Stimulated activated naive B cell treated with anti-CD40 and anti-IgM and Interleukin-4, amounts not matched to agents 10 μg/mL and 1 μg/mL and 100 μg/mL, for 72 hours (primary cell): ENCODE measurements around the gene XPNPEP3.

Source experiments
- ATAC-seq, 2 donors: fragments of 150-1000 bp; cut with Tn5 transposase; replicated peaks; 2 replicates each; pipeline ENCODE4 v1.10.0; 2021; ENCODE audit warnings: moderate library complexity in 1 of 2
- DNase-seq: peaks from one replicate; pipeline ENCODE4 v3.0.0; 2021
- H3K27ac Mint-ChIP-seq: one replicate; pipeline ENCODE4 v1.8.0; 2022; ENCODE audit warnings: mild to moderate bottlenecking, mixed read lengths
- H3K27me3 Mint-ChIP-seq, 2 donors: one replicate each; pipeline ENCODE4 v1.8.0; 2022; ENCODE audit warnings: mixed read lengths in 2 of 2
- H3K36me3 Mint-ChIP-seq, 2 donors: one replicate each; pipeline ENCODE4 v1.8.0; 2022; ENCODE audit warnings: mixed read lengths in 2 of 2, mild to moderate bottlenecking in 1 of 2
- H3K4me1 Mint-ChIP-seq, 2 donors: one replicate each; pipeline ENCODE4 v1.8.0; 2022; ENCODE audit warnings: mixed read lengths in 2 of 2, mild to moderate bottlenecking in 1 of 2
- H3K4me3 Mint-ChIP-seq, 2 donors: one replicate each; pipeline ENCODE4 v1.8.0; 2022; ENCODE audit warnings: mild to moderate bottlenecking in 2 of 2, mixed read lengths in 2 of 2, moderate library complexity in 1 of 2
- H3K9me3 Mint-ChIP-seq, 2 donors: one replicate each; pipeline ENCODE4 v1.8.0; 2022; ENCODE audit warnings: mixed read lengths in 2 of 2, mild to moderate bottlenecking in 1 of 2

XPNPEP3 gene

GRCh38 chr22:40972587-40972986 is 115.6 kb downstream of the XPNPEP3 start:
- H3K27ac Mint-ChIP-seq: no peak overlapping the region
- no peak overlapping the region for H3K4me3 Mint-ChIP-seq
- no peak for ATAC-seq

GRCh38 chr22:40973144-40973543 is 116.2 kb downstream of the XPNPEP3 start:
- H3K36me3 Mint-ChIP-seq: peaks cover 8 to 20% of the 10 kb centered on the region in 2 donors
- H3K4me1 Mint-ChIP-seq: peaks cover 0 to 9% of the 10 kb centered on the region in 2 donors
- H3K27me3 Mint-ChIP-seq: no peaks in the 10 kb centered on the region
- no peaks in the 10 kb centered on the region for H3K9me3 Mint-ChIP-seq
- H3K4me3 Mint-ChIP-seq: no peak overlapping the region
- no peak overlapping the region for H3K27ac Mint-ChIP-seq
- ATAC-seq: no peak
- no peak for DNase-seq

More at GRCh38 chr22:40972587-40972986, 115.6 kb downstream of the XPNPEP3 start:
- peaks cover 8 to 22% of the 10 kb centered on the region in 2 donors for H3K36me3 Mint-ChIP-seq
- peaks cover 0 to 9% of the 10 kb centered on the region in 2 donors for H3K4me1 Mint-ChIP-seq
- H3K9me3 Mint-ChIP-seq: no peaks in the 10 kb centered on the region
- no peak for DNase-seq
- H3K27me3 Mint-ChIP-seq: no peaks in the 10 kb centered on the region

GRCh38 chr22:40975366-40975765 is 118.4 kb downstream of the XPNPEP3 start:
- ATAC-seq (no peak), DNase-seq (no peak)
- Mint-ChIP-seq H3K27ac (no peak overlapping the region), H3K27me3 (no peaks in the 10 kb centered on the region), H3K4me3 (no peak overlapping the region), H3K9me3 (no peaks in the 10 kb centered on the region), H3K4me1 (peaks cover 0 to 9% of the 10 kb centered on the region in 2 donors), H3K36me3 (peaks cover 8 to 18% of the 10 kb centered on the region in 2 donors)

- ATAC-seq (peak in 1 of 2 donors; percentile 34), DNase-seq (no peak)
- H3K9me3 Mint-ChIP-seq: no peaks in the 10 kb centered on the region
- no peak overlapping the region for H3K4me3 Mint-ChIP-seq
- H3K27ac Mint-ChIP-seq: no peak overlapping the region
- H3K4me1 Mint-ChIP-seq: peaks cover 1 to 6% of the 10 kb centered on the region in 2 donors
- H3K27me3 Mint-ChIP-seq: no peaks in the 10 kb centered on the region
- peaks cover 4 to 12% of the 10 kb centered on the region in 2 donors for H3K36me3 Mint-ChIP-seq
Observed at GRCh38 chr22:40976866-40977700, 120.1 kb downstream of the XPNPEP3 start.

- Mint-ChIP-seq H3K9me3 (no peaks in the 10 kb centered on the region), H3K36me3 (no peaks in the 10 kb centered on the region), H3K27me3 (no peaks in the 10 kb centered on the region), H3K4me3 (no peak overlapping the region), H3K27ac (no peak overlapping the region), H3K4me1 (peaks cover 13 to 19% of the 10 kb centered on the region in 2 donors)
- DNase-seq: no peak
- ATAC-seq: no peak
Observed at GRCh38 chr22:40979198-40979597, 122.2 kb downstream of the XPNPEP3 start.

- Mint-ChIP-seq H3K27ac (no peak overlapping the region), H3K9me3 (no peaks in the 10 kb centered on the region), H3K4me1 (peaks cover 13 to 19% of the 10 kb centered on the region in 2 donors), H3K27me3 (no peaks in the 10 kb centered on the region), H3K4me3 (no peak overlapping the region), H3K36me3 (no peaks in the 10 kb centered on the region)
- ATAC-seq (no peak), DNase-seq (no peak)
Observed at GRCh38 chr22:40979871-40980270, 122.9 kb downstream of the XPNPEP3 start.
